Spleen (tissue), 7 donors: ENCODE results near the gene CCND3.

Source experiments
- POLR2A ChIP-seq, 3 donors: fragments of 450-650 bp; IDR thresholded peaks; one replicate each; pipeline ENCODE4 v1.5.1; 2017; ENCODE audit warnings: antibody characterized with exemption in 3 of 3, mild to moderate bottlenecking in 1 of 3
- TF ChIP-seq, protein P1 (sequence below), 11 experiments: fragments of 200-600 bp in 7 of 11; fragments of 450-650 bp in 4 of 11; sonication (generic) in 4 of 11; IDR thresholded peaks in 8 of 11; conservative IDR thresholded peaks in 3 of 11; 1 replicate in 7 of 11; 2 replicates in 4 of 11; pipeline versions ENCODE4 v1.4.0 to v1.8.0; 2016 to 2021; ENCODE audit warnings: antibody characterized with exemption in 11 of 11, inconsistent platforms in 4 of 11, mild to moderate bottlenecking in 1 of 11
- donor health status: DM: no; HTN: no; CAD: no; lungs with moderate emphysema.
- donor health status: DM: no; HTN: no; CAD: no.
- donor health status: DM: no; HTN: no; CAD: no.

DNA sequence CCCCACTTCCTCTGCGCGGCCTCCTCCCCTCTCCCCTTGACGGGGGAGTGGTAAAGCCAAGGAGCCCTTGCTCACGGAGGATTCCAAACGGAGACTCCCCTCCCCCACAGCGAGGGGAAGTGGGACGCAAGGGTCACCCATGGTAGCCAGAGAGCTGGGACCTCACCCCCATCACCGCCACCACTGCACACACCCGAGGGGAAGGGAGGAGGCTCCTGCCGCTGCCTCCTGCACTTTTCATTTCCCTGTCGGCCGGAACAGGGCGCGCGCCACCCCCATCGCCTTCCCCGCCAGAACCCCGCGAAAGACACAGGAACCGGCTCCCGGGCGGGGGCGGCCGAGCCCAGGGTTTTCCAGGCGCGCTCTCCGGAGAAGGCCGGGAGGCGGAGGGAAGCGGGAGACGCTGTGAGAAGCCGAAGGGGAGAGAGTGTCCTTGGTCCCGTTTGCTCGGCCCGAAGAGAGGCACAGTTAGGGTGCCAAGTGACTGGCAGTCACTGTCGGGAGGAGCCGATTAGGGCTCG is 789 bp downstream of the CCND3 start:
- TF ChIP-seq, protein P1, sequence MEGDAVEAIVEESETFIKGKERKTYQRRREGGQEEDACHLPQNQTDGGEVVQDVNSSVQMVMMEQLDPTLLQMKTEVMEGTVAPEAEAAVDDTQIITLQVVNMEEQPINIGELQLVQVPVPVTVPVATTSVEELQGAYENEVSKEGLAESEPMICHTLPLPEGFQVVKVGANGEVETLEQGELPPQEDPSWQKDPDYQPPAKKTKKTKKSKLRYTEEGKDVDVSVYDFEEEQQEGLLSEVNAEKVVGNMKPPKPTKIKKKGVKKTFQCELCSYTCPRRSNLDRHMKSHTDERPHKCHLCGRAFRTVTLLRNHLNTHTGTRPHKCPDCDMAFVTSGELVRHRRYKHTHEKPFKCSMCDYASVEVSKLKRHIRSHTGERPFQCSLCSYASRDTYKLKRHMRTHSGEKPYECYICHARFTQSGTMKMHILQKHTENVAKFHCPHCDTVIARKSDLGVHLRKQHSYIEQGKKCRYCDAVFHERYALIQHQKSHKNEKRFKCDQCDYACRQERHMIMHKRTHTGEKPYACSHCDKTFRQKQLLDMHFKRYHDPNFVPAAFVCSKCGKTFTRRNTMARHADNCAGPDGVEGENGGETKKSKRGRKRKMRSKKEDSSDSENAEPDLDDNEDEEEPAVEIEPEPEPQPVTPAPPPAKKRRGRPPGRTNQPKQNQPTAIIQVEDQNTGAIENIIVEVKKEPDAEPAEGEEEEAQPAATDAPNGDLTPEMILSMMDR (IDR thresholded peaks at IDR 0.05 in 8 of 11, conservative IDR thresholded peaks at IDR 0.05 in 3 of 11) = no peak
- no peak for TF ChIP-seq POLR2A (IDR thresholded peaks at IDR 0.05)
